ENCODE results near the gene SNX27. TPM values are rescaled to one million over a fixed set of nuclear protein-coding genes. Genes with fewer than 3 reads are reported as not detected.
"Not testable (repeated sequence)": the region's sequence is repeated elsewhere in the genome, so short reads cannot be mapped to it uniquely, and the experiment has no call there.

The SNX27 gene
- total RNA-seq, 3 donors from 2014 or later = 25.8 to 29.3 (median 26.1) TPM

DNA sequence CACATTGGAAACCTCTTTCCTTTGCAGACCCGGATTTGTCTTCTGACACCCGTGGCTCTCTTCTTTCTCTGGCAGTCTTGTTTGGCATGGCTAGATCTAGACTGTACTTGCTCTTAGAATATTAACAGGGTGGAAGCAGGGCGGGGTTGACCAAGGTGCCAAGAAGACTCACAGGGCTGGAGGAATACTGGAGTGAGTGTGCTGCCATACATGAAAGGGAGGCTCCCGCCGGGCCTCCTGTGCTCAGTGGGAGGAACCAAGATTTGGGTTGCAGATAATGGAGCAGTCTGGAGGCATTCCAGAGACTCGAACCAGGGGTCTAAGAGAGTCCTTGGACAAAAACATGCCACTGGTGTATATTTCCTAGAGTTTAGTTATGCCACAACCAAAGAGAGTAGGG, 27.6 kb upstream of the SNX27 start:
- Mint-ChIP-seq H3K4me1 (ENCODE audit: low read depth) (no peaks in the 10 kb centered on the region), H3K36me3 (ENCODE audit: insufficient read depth) (peaks cover 4% of the 10 kb centered on the region), H3K4me3 (no peak overlapping the region), H3K9me3 (no peaks in the 10 kb centered on the region), H3K27me3 (ENCODE audit: low read depth) (no peaks in the 10 kb centered on the region)
- ATAC-seq (no peak), DNase-seq (no peak)

GRCh38 chr1:151584780-151585179, 27.1 kb upstream of the SNX27 start:
- Mint-ChIP-seq H3K36me3 (ENCODE audit: insufficient read depth) (peaks cover 2% of the 10 kb centered on the region), H3K9me3 (no peaks in the 10 kb centered on the region), H3K4me3 (no peak overlapping the region)

DNA sequence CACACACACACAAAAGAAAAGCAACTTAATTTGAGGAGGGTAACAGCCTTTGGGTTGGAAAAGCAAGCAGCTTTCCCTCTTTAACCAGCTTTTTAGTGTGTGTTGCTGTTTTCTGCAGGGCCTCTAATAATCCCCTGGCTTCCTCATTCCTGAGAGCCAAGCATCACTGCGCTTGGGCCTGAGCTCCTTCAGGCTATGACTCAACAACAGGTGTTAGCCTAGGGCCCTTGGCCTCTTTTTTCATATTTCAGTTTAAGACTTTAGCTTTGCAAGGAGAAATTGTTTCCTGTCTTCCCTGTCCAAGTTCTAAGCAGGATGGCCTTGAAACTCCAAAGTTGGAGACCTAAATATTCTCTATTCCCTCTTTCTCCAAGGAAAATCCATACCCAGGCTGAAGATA, 26.2 kb upstream of the SNX27 start:
- H3K27me3 Mint-ChIP-seq (ENCODE audit: low read depth) = peaks cover 4% of the 10 kb centered on the region
- no peaks in the 10 kb centered on the region for H3K4me1 Mint-ChIP-seq (ENCODE audit: low read depth)
- H3K36me3 Mint-ChIP-seq (ENCODE audit: insufficient read depth) = peaks cover 2% of the 10 kb centered on the region
- no peak overlapping the region for H3K4me3 Mint-ChIP-seq
- ATAC-seq (no peak), DNase-seq (no peak)
- H3K9me3 Mint-ChIP-seq = peaks cover 1% of the 10 kb centered on the region

More at GRCh38 chr1:151584780-151585179, 27.1 kb upstream of the SNX27 start:
- DNase-seq = no peak
- Mint-ChIP-seq H3K4me1 (ENCODE audit: low read depth) (no peaks in the 10 kb centered on the region), H3K27me3 (ENCODE audit: low read depth) (peaks cover 1% of the 10 kb centered on the region)
- ATAC-seq = no peak

DNA sequence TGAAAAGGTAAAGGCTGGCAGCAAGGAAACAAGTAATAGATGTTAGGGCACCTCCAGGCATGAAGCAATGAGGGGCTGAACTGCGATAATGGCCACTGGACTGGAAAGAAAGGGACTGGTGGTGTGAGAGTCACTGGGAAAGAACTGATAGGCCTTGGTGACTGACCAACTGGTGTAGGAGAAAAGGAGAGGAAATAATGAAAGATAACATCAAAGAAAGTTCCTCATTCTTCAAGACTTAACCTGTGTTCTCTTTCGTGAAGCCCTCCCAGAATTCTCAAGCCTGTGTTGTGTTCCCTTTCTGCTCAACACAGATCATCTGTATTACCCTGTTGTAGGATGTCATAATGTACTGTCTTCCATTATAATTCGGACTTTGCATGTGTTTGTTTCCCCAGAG, 20.9 kb upstream of the SNX27 start:
- peaks cover 9% of the 10 kb centered on the region for H3K27me3 Mint-ChIP-seq (ENCODE audit: low read depth)
- H3K9me3 Mint-ChIP-seq = peaks cover 7% of the 10 kb centered on the region
- H3K36me3 Mint-ChIP-seq (ENCODE audit: insufficient read depth) = peaks cover 2% of the 10 kb centered on the region
- no peak overlapping the region for H3K4me3 Mint-ChIP-seq
- no peak for DNase-seq
- H3K4me1 Mint-ChIP-seq (ENCODE audit: low read depth) = peaks cover 8% of the 10 kb centered on the region
- no peak for ATAC-seq

DNA sequence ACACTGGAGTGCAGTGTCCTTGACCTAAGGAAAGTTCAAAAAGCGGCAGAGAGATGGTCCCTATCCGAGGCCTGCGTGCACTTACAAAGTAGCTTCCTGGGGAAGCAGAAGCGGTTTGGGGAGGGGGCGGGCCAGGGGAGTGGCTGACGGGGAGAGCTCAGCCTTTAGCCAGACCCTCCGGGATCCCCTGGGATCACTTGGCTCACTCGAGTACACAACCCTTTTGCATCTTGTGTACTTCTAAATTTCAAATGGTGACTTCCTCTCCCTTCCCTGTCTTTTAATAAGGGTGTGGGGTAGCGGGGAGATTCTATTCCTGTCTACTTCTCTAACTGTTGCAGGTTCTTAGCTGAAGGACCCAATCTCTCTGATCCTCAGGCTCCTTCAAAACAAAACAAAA, 18.1 kb upstream of the SNX27 start:
- Mint-ChIP-seq H3K9me3 (peaks cover 7% of the 10 kb centered on the region), H3K27me3 (ENCODE audit: low read depth) (peaks cover 9% of the 10 kb centered on the region), H3K4me1 (ENCODE audit: low read depth) (peaks cover 8% of the 10 kb centered on the region), H3K36me3 (ENCODE audit: insufficient read depth) (peaks cover 2% of the 10 kb centered on the region), H3K4me3 (peak overlapping the region; percentile 60)
- peak; percentile 49 to 50 for ATAC-seq
- DNase-seq = no peak

- H3K4me3 Mint-ChIP-seq = peak overlapping the region; percentile 60
- peaks cover 7% of the 10 kb centered on the region for H3K9me3 Mint-ChIP-seq
Observed at GRCh38 chr1:151594143-151594625, 17.7 kb upstream of the SNX27 start.

DNA sequence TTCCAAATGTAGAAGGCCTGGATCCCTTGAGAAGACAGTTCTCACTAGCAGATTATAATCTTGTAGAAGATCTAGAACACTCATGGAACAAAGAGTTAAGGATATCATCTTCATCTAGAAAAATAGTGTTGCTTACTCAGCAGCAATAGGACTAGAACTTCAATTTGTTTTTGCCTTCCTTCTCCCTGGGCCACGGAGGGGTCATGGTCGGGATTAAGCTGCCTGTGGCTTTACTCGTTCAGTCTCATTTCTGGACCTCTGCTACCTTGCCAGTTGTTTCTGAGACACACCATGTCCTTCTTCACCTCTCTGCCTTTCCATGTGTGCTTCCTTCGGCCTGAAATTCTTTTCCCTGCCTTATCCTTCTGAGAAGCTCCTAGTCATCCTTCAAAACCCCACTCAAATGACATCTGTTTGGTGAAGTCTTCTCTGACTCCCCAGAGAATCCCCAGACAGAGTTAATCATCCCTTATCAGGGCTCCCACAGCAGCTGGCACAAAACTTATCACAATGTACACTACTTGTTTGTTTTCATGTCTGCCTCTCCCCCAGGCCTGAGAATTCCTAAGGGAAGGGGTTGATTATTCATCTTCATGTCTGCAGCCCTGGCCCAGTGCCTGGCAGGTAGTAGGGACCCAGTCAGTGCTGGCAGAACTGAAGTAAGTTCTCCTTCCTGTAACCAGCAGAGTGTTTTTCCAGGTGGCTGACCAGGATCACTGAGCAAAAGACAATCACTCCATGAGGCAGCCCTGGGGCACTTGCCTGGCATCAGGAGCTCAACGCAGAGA, 15.5 kb upstream of the SNX27 start:
- DNase-seq (no peak), ATAC-seq (no peak)
- peaks cover 8% of the 10 kb centered on the region for H3K4me1 Mint-ChIP-seq (ENCODE audit: low read depth)
- H3K36me3 Mint-ChIP-seq (ENCODE audit: insufficient read depth) = no peaks in the 10 kb centered on the region
- H3K27me3 Mint-ChIP-seq (ENCODE audit: low read depth) = peaks cover 2% of the 10 kb centered on the region
- H3K4me3 Mint-ChIP-seq = no peak overlapping the region
- H3K9me3 Mint-ChIP-seq = no peaks in the 10 kb centered on the region

More at GRCh38 chr1:151594143-151594625, 17.7 kb upstream of the SNX27 start:
- H3K4me1 Mint-ChIP-seq (ENCODE audit: low read depth) = peaks cover 8% of the 10 kb centered on the region
- ATAC-seq = peak; percentile 96 to 99
- peaks cover 9% of the 10 kb centered on the region for H3K27me3 Mint-ChIP-seq (ENCODE audit: low read depth)
- peak; percentile 86 for DNase-seq
- peaks cover 1% of the 10 kb centered on the region for H3K36me3 Mint-ChIP-seq (ENCODE audit: insufficient read depth)

GRCh38 chr1:151602550-151602949, 9.3 kb upstream of the SNX27 start:
- H3K4me1 Mint-ChIP-seq (ENCODE audit: low read depth); ATAC-seq; DNase-seq; H3K36me3 Mint-ChIP-seq (ENCODE audit: insufficient read depth); H3K9me3 Mint-ChIP-seq; H3K4me3 Mint-ChIP-seq: not testable (repeated sequence)
- H3K27me3 Mint-ChIP-seq (ENCODE audit: low read depth) = peaks cover 10% of the 10 kb centered on the region

DNA sequence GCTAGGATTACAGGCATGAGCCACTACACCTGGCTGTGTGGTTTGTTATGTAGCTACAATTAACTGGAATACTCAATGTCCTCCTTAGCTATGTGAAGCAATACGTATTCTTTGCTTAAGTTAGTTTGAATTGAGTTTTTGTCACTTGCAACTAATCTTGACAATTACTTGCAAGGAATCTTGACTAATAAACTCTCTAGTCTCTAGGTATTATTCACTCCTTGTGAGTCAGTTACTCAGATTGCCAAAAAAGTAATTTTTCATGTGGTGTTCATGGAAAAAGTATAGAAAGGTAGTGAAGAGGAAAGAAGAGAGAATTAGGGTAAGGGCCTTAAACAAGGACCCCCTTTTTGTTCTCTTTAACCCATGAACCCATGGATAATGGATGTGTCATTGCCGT, 7.6 kb upstream of the SNX27 start:
- Mint-ChIP-seq H3K27me3 (ENCODE audit: low read depth) (peaks cover 15% of the 10 kb centered on the region), H3K9me3 (no peaks in the 10 kb centered on the region), H3K4me3 (no peak overlapping the region), H3K4me1 (ENCODE audit: low read depth) (no peaks in the 10 kb centered on the region), H3K36me3 (ENCODE audit: insufficient read depth) (no peaks in the 10 kb centered on the region)
- DNase-seq (no peak), ATAC-seq (no peak)

DNA sequence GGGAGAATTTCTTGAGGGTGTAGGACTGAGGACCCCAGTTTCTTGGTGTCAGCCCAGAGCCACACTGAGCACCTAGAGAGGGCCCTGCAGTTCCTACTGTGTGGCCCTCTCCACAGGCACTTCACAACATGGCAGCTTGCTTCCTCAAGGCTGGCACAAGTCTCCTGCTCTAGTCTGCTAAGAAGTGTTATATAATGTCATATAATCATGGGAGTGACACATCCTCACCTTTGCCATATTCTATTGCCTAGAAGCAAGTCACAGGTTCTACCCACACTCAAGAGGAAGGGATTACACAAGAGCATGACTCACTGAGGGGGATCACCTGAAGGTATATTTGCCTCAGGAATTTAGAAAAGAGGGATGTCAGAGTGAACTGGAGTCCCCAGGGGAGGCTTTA, 5.5 kb upstream of the SNX27 start:
- no peak overlapping the region for H3K4me3 Mint-ChIP-seq

GRCh38 chr1:151606857-151607256, 5.0 kb upstream of the SNX27 start:
- H3K36me3 Mint-ChIP-seq (ENCODE audit: insufficient read depth) = no peaks in the 10 kb centered on the region
- H3K27me3 Mint-ChIP-seq (ENCODE audit: low read depth) = peaks cover 15% of the 10 kb centered on the region
- no peak overlapping the region for H3K4me3 Mint-ChIP-seq
- H3K4me1 Mint-ChIP-seq (ENCODE audit: low read depth) = peaks cover 4% of the 10 kb centered on the region
- DNase-seq (no peak), ATAC-seq (no peak)
- no peaks in the 10 kb centered on the region for H3K9me3 Mint-ChIP-seq

More for the DNA sequence above, 5.5 kb upstream of the SNX27 start:
- ATAC-seq = peak; percentile 44 to 48
- H3K27me3 Mint-ChIP-seq (ENCODE audit: low read depth) = peaks cover 15% of the 10 kb centered on the region
- no peaks in the 10 kb centered on the region for H3K9me3 Mint-ChIP-seq
- H3K4me1 Mint-ChIP-seq (ENCODE audit: low read depth) = peaks cover under 1% of the 10 kb centered on the region
- DNase-seq = no peak
- H3K36me3 Mint-ChIP-seq (ENCODE audit: insufficient read depth) = no peaks in the 10 kb centered on the region

DNA sequence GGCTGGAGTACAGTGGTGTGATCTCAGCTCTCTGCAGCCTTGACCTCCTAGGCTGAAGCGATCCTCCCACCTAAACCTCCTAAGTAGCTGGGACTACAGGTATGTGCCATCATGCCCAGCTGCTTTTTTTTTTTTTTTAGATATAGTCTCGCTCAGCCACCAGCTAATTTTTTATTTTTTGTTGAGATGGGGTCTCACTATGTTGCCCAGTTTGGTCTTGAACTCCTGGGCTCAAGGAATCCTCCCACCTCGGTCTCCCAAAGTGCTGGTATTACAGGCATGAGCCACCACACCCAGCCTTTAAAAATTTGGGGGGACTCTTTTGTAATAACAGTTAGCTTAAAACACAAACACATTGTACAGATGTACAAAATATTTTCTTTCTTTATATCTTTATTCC, 1.7 kb upstream of the SNX27 start:
- H3K4me1 Mint-ChIP-seq (ENCODE audit: low read depth) = peaks cover 23% of the 10 kb centered on the region
- no peaks in the 10 kb centered on the region for H3K9me3 Mint-ChIP-seq

DNA sequence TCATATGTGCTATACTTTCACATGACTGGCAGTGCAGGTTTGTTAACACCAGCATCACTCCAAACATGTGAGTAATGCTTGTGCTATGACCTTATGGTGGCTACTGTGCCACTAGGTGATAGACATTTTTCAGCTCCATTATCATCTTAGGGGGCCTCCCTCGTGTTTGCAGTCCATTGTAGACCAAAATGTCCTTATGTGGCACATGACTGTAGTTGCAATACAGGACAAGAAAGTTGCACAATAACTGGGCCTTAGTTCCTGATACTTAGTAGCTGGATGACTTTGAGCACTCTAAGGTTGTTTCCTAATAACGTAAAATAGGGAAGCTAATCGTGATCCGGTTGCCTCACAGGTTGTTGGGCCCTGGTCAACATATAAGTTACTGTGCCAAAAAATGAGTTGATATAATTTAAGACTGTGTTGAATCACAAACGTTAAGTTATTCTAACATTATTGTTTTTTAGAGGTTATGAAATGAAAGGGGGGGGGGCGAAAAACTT, 511 bp upstream of the SNX27 start:
- H3K4me1 Mint-ChIP-seq (ENCODE audit: low read depth) = peaks cover 32% of the 10 kb centered on the region
- ATAC-seq (no peak), DNase-seq (no peak)
- peak overlapping the region; percentile 90 for H3K4me3 Mint-ChIP-seq
- H3K27me3 Mint-ChIP-seq (ENCODE audit: low read depth) = peaks cover 6% of the 10 kb centered on the region
- H3K9me3 Mint-ChIP-seq = no peaks in the 10 kb centered on the region
- peaks cover 2% of the 10 kb centered on the region for H3K36me3 Mint-ChIP-seq (ENCODE audit: insufficient read depth)

More for the DNA sequence above, 1.7 kb upstream of the SNX27 start:
- ATAC-seq (no peak), DNase-seq (no peak)
- Mint-ChIP-seq H3K27me3 (ENCODE audit: low read depth) (peaks cover 7% of the 10 kb centered on the region), H3K36me3 (ENCODE audit: insufficient read depth) (no peaks in the 10 kb centered on the region), H3K4me3 (no peak overlapping the region)

- Mint-ChIP-seq H3K27me3 (ENCODE audit: low read depth) (peaks cover 4% of the 10 kb centered on the region), H3K36me3 (ENCODE audit: insufficient read depth) (peaks cover 2% of the 10 kb centered on the region), H3K9me3 (no peaks in the 10 kb centered on the region), H3K4me1 (ENCODE audit: low read depth) (peaks cover 39% of the 10 kb centered on the region), H3K4me3 (peak overlapping the region; percentile 90)
- peak; percentile 14 for DNase-seq
- peak; percentile 16 to 18 for ATAC-seq
Observed at GRCh38 chr1:151612501-151613281, 841 bp downstream of the SNX27 start.
